ENCODE results near the gene GULP1.
"Not testable (repeated sequence)": the region's sequence is repeated elsewhere in the genome, so short reads cannot be mapped to it uniquely, and the experiment has no call there.

Gene GULP1

GRCh38 chr2:188601391-188601790 is 309.7 kb downstream of the GULP1 start:
- Histone ChIP-seq H3K36me3 (no peaks in the 10 kb centered on the region), H3K9me3 (no peaks in the 10 kb centered on the region), H3K4me1 (peaks cover 0 to 42% (median 10%) of the 10 kb centered on the region in 4 donors), H3K27me3 (no peaks in the 10 kb centered on the region), H3K4me3 (no peak overlapping the region), H3K27ac (peak overlapping the region; percentile 30 to 70)
- DNase-seq, result no peak
- TF ChIP-seq CTCF (IDR thresholded peaks at IDR 0.05), result no peak
- intact Hi-C loops (cut with DNase I; ENCODE audit: low total_unique reads), result no loop called here

GRCh38 chr2:188601927-188602326 is 310.3 kb downstream of the GULP1 start:
- peaks cover 0 to 37% (median 9%) of the 10 kb centered on the region in 4 donors for H3K4me1 ChIP-seq
- H3K27ac ChIP-seq, result peak overlapping the region in 1 of 2 donors; percentile 70
- no peaks in the 10 kb centered on the region for H3K36me3 ChIP-seq
- TF ChIP-seq CTCF (IDR thresholded peaks at IDR 0.05), result no peak
- no peak for DNase-seq
- no peak overlapping the region for H3K4me3 ChIP-seq
- H3K27me3 ChIP-seq, result no peaks in the 10 kb centered on the region
- intact Hi-C loops (cut with DNase I; ENCODE audit: low total_unique reads), result no loop called here
- no peaks in the 10 kb centered on the region for H3K9me3 ChIP-seq

GRCh38 chr2:188604579-188604978 is 312.9 kb downstream of the GULP1 start:
- Histone ChIP-seq H3K4me3 (no peak overlapping the region), H3K9me3 (no peaks in the 10 kb centered on the region), H3K27ac (no peak overlapping the region), H3K27me3 (no peaks in the 10 kb centered on the region), H3K36me3 (no peaks in the 10 kb centered on the region), H3K4me1 (peaks cover 0 to 26% (median 1%) of the 10 kb centered on the region in 4 donors)
- no peak for DNase-seq
- no peak for TF ChIP-seq CTCF (IDR thresholded peaks at IDR 0.05)
- intact Hi-C loops (cut with DNase I; ENCODE audit: low total_unique reads), result no loop called here

GRCh38 chr2:188605609-188606584 is 314.2 kb downstream of the GULP1 start:
- H3K4me1 ChIP-seq, result peaks cover 0 to 26% (median 1%) of the 10 kb centered on the region in 4 donors
- H3K36me3 ChIP-seq; intact Hi-C loops (cut with DNase I; ENCODE audit: low total_unique reads); DNase-seq; H3K9me3 ChIP-seq; H3K4me3 ChIP-seq; H3K27ac ChIP-seq; H3K27me3 ChIP-seq: not testable (repeated sequence)

- H3K27ac ChIP-seq; H3K9me3 ChIP-seq; H3K36me3 ChIP-seq; DNase-seq; H3K4me3 ChIP-seq; intact Hi-C loops (cut with DNase I; ENCODE audit: low total_unique reads); H3K27me3 ChIP-seq: not testable (repeated sequence)
- H3K4me1 ChIP-seq, result peaks cover 0 to 26% (median 1%) of the 10 kb centered on the region in 4 donors
Measured at GRCh38 chr2:188606596-188606995, 314.9 kb downstream of the GULP1 start.

DNA sequence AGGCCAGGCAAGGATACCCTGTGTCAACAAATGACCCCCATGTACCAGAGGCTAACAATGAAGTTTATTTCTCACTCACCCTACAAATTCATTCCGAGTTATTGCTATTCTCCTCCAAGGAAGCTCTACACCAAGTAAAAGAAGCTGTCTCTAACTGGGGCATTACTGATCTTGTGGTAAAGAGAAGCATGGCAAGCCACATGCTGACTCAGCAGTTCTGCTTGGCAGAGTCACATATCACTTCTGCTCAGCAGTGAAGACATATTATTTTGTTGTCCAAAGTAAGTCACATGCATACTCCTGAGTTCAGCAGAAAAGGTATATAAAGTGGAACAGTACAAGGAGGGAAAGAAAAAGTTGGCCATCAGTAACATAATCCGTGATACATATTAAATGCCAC is 315.8 kb downstream of the GULP1 start:
- Histone ChIP-seq H3K4me3 (no peak overlapping the region), H3K27ac (no peak overlapping the region), H3K4me1 (peaks cover 0 to 26% (median 1%) of the 10 kb centered on the region in 4 donors), H3K36me3 (no peaks in the 10 kb centered on the region), H3K27me3 (no peaks in the 10 kb centered on the region), H3K9me3 (peaks cover 0 to 4% (median 0%) of the 10 kb centered on the region in 3 donors)
- intact Hi-C loops (cut with DNase I; ENCODE audit: low total_unique reads), result no loop called here
- no peak for DNase-seq
- TF ChIP-seq CTCF (IDR thresholded peaks at IDR 0.05), result no peak

Data from tibial artery (tissue), 4 donors.